GM19372 (cell line): ENCODE data around the gene TMEM54.

ENCODE experiments used
- ATAC-seq: cut with Tn5 transposase; IDR thresholded peaks from one replicate; pipeline ENCODE4 v1.9.1; 2021; ENCODE audit warnings: mild to moderate bottlenecking, low read depth, moderate library complexity; ENCODE audit not compliant: unreplicated experiment

Gene TMEM54

DNA sequence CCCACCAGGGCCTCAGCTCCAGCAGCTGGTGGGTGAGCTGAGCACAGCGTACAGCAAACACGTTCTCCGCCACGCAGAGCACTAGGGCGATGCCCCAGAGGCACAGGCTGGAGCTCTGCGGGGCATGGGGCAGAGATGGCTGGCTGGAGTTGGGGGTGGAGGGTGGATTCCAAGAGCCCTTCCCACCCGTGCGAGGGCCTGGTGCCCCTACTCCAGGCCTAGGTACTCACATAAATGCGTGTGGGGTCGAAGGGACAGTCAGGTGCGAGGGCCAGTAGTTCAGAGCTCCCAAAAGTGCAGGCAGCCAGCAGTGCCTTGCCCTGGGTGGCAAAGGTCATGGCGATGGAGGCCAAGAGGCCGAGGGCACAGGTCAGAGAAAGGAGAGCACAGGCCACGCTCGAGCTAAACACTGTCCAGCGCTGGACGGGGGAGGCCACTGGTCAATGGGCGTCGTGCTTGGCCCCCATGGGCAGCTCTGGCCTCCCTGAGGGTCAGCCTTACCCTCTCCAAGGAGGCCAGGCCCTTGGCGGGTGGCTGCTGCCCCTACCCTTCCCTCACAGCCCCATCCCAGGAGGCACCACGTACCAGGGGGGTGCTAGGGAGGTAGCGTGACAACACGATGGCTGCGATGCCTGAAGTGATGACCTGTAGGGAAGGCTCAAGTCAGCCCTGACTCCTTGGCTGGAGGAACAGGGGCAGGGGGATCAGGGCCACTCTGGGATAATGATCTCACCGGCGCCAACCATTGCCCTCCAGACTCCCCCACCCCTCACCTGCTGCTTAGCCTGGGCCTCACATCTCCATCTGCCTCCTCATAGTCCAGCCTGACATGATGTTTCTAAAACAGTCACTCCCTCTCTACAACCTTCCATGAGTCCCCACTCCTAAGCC lies 5.6 kb downstream of the TMEM54 start:
- ATAC-seq = no peak

- ATAC-seq = no peak
Measured at GRCh38 chr1:32894681-32895080, 6.5 kb downstream of the TMEM54 start.

DNA sequence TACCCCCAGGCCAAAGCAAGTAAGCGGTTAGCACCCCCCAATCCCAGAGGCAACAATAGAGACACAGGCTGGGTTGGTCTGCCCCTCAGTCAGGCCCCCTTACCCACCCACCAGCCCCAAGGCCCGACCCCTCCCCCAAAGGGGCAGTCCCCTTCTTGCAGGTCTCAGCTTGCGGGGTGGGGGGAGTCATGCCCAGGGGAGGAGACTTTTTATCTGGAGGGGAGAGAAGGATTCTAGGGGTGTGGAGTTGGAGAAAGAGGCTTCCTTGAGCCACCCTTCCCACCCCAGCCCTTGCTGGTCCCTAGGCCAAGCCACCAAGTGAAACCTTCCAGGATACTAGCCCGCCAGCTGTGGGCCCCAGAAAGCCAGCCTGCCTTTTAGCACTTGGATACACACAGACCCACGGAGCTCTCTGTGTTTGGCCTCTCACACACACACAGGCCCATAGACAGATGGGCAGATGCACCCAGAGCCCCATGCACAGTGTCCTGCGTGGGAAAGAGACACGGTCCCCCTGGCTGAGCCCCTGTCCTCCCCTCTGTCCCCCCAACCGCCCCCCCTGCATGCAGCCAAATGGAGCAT lies 7.1 kb downstream of the TMEM54 start:
- no peak for ATAC-seq

DNA sequence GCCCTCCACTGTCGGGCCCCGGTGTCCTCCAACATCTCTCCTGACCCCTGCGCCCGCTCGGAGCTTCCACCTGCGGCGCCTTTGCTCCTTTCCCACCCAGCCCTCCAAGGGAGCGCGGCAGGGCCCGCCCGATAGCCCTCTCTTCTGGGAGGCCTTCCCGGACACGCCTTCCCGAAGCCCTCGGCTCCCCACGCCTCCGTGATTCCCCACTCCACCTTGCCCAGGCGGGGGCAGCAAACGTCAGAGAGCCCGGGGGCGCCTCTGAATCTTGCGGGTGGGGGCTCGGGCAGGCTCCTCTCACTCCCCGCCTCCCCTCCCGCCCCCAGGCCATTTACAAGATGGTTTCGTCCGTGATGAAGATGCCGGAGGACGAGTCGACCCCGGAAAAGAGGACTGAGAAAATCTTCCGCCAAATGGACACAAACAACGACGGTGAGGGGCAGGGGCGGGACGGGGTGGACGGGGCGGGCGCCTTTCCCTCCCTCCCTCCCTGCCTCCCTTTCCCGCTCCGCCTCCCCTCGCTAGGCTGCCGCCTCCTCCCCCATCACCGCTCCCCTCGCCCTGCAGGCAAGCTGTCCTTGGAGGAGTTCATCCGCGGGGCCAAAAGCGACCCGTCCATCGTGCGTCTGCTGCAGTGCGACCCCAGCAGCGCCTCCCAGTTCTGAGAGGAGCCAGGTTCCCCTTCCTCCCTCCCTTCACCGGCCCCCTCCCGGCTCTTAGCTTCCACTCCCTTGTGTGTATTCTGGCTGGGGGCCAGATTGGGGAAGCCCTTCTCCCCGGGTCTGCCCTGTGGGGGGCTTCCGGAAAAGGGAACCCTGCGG lies 7.8 kb downstream of the TMEM54 start:
- no peak for ATAC-seq

- no peak for ATAC-seq
Measured at GRCh38 chr1:32892368-32893197, 8.6 kb downstream of the TMEM54 start.

- no peak for ATAC-seq
Measured at GRCh38 chr1:32891630-32892029, 9.6 kb downstream of the TMEM54 start.

DNA sequence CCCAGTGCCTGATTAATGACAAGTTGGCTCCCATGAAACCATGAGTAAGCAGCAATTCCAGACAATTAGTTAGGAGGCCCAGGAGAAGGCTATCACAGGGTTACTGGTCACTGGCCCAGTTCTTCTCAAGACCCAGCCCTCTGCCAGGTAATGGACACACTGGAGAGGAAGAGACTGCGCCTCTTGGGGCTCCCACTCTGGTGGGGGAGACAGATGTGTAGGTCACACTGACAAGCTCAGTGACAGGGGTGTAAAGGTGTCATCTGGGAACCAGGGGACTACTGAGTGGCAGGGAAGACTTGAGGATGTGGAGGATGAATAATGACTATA lies 10.0 kb downstream of the TMEM54 start:
- no peak for ATAC-seq

- no peak for ATAC-seq
Measured at GRCh38 chr1:32890516-32891240, 10.5 kb downstream of the TMEM54 start.

- no peak for ATAC-seq
Measured at GRCh38 chr1:32889731-32890278, 11.4 kb downstream of the TMEM54 start.

DNA sequence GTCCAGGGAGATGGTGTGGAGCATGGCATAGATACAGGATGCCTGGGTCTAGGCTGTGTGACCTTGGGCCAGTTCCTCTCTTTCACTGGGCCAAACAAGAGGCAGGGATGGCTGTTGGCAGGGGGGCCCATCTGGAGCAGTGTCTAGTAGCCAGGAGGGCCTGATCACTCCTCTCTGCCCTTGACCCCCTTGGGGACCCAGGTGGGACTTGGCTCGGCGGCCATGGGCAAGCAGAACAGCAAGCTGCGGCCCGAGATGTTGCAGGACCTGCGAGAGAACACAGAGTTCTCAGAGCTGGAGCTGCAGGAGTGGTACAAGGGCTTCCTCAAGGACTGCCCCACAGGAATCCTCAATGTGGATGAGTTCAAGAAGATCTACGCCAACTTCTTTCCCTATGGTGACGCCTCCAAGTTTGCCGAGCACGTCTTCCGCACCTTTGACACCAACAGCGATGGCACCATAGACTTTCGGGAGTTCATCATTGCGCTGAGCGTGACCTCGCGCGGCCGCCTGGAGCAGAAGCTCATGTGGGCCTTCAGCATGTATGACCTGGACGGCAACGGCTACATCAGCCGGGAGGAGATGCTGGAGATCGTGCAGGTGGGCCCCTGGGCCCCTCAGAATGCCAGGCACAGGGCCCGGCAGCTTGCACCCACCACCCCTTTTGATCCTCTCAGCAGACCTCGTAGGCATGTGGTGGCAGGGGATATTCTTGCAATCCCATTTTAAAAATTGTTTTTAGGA lies 12.3 kb downstream of the TMEM54 start:
- ATAC-seq = no peak

GRCh38 chr1:32888134-32888533 lies 13.1 kb downstream of the TMEM54 start:
- ATAC-seq = no peak

DNA sequence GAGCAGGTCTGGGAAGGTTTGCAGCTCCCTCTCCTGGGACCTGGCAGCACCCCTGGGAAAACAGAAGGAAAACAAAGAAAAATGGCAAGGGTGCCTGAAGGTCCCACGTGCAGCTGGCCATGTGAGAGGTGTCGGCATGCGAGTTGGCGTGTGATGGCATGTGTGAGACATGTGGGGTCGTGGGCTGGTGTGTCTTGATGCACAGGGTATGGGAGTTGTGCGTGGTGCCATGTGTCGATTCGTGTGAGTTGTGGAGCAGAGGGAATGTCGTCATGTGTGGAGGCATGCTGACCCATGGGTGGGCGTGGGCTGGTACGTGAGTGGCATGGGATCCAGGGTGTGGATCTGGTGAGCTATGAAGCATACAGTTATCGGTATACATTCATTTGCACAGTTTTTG lies 13.6 kb downstream of the TMEM54 start:
- no peak for ATAC-seq

GRCh38 chr1:32886828-32887414 lies 14.3 kb downstream of the TMEM54 start:
- ATAC-seq = no peak

DNA sequence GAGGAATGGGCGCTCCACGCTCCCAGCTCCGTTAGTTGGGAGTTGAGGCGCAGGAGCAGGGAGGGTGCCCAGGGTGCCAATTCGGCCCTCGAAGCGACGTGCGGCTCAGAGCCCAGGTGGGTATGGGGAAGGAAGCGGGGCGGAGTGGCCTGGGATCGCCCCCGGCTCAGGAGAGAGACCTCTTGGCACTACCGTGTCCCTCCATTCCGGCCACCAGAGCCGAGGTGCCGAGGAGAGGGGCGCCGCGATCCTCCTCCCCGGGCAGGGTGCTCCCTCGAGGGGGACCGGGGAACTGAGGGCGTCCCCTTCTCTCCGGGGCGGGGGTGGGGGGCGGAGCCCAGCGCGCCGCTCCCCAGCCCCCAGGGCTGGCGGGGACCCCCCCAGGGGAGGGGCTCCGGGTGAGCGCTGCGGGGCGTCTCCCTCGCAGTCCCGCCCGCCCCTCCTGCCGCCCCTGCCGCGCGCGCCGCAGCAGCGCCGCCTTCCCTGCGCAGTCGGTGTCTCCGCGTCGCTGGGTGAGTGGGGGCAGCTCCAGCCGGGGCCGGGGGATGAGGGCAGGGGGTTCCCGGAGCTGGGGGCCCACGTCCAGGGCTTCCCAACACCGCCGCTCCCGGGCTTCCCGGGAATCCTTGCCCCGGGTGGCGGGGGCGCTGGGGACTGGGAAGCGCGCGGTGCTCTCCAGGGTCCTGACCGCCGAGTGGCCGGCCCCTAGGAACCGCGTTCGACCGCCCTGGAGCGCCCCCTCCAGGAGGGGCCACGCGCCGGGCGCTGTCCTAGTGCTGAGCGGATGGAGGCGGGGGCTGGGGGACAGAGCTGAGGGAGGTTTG lies 15.0 kb downstream of the TMEM54 start, which contains the start of gene HPCA:
TSS of gene HPCA (plus strand) at position 488 of the 824 bp plus-strand sequence. CDS start 2,408 bp downstream, outside the sequence.
- ATAC-seq = no peak

GRCh38 chr1:32885676-32886003 lies 15.5 kb downstream of the TMEM54 start:
- no peak for ATAC-seq

DNA sequence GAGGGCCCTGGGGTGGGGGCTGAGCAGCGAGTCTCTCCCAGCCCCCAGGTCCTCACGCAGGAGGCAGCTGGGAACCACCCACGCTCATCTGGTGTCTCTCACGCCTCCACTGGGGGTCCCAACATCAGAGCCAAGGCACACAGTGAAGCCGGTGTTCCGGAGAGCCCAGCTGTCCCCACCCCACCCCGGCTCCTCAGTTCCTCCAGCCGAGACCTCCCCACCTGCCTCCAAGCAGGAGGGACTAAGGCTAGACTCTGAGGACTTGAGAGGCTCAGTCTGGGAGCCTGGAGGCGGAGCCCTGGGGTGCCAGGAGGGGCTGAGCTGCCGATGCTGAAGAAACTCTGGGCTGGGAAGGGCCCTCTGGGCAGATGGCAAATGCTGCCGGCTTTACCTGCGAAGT lies 16.5 kb downstream of the TMEM54 start:
- no peak for ATAC-seq

GRCh38 chr1:32884032-32884372 lies 17.2 kb downstream of the TMEM54 start:
- no peak for ATAC-seq
